ENCODE measurements around the gene MGARP.

MGARP gene

DNA sequence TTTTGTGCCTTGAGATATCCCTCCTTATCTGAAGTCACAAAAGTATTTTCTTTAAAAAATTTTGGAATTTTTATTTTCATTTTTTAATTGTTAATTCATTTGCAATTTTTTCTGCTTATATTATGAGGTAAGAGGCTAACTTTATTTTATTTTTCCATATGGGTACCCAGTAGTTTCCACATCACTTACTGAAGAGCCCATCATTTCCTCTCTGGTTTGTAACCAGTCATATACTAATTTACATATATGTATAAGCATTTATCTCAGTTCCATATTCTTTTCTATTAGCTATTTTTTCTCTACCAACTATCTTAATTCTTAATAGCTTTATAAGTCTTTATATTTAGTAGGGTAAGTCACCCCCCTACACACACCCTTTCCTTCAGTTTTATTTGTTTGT lies 27.0 kb downstream of the MGARP start:
- H3K4me3 ChIP-seq (ENCODE audit: insufficient read depth in 1 of 2, low read depth in 1 of 2, low read length in 2 of 2) = no peak overlapping the region
- H3K9me3 ChIP-seq (ENCODE audit: control insufficient read depth, low read length) = no peaks in the 10 kb centered on the region
- H4K91ac ChIP-seq (ENCODE audit: low read length) = no peak overlapping the region
- no peak overlapping the region for H3K27ac ChIP-seq (ENCODE audit: low read length, poor library complexity, severe bottlenecking)
- H2BK12ac ChIP-seq (ENCODE audit: low read length in 2 of 2) = no peak overlapping the region
- no peak for DNase-seq
- H3K4ac ChIP-seq (ENCODE audit: low read depth in 1 of 2, low read length in 2 of 2) = no peak overlapping the region
- H3K18ac ChIP-seq (ENCODE audit: low read depth in 1 of 2, low read length in 2 of 2) = no peak overlapping the region
- H2BK15ac ChIP-seq (ENCODE audit: low read depth, poor library complexity, severe bottlenecking) = no peak overlapping the region
- no peaks in the 10 kb centered on the region for H3K36me3 ChIP-seq (ENCODE audit: control insufficient read depth in 1 of 2, insufficient read depth in 2 of 2, low read depth in 1 of 2, low read length in 2 of 2)
- H3K4me1 ChIP-seq (ENCODE audit: control insufficient read depth, insufficient read depth, low read depth, low read length) = peaks cover 2% of the 10 kb centered on the region
- H3K79me1 ChIP-seq (replicated peaks; ENCODE audit: low read length, poor library complexity, severe bottlenecking) = no peaks in the 10 kb centered on the region
- no peak overlapping the region for H2BK5ac ChIP-seq (ENCODE audit: low read depth, low read length, poor library complexity, severe bottlenecking)
- H2AK5ac ChIP-seq (ENCODE audit: low read length, severe bottlenecking) = no peak overlapping the region
- no peak overlapping the region for H2AFZ ChIP-seq (ENCODE audit: low read depth, low read length)
- H3K23ac ChIP-seq (ENCODE audit: low read length in 2 of 2) = no peak overlapping the region
- no peak overlapping the region for H3K14ac ChIP-seq (ENCODE audit: low read length in 2 of 2)
- H3K27me3 ChIP-seq (ENCODE audit: control insufficient read depth in 1 of 2, insufficient read depth in 1 of 2, low read length in 2 of 2) = no peaks in the 10 kb centered on the region
- H3K9ac ChIP-seq (ENCODE audit: low read length) = no peak overlapping the region
- H2BK120ac ChIP-seq (ENCODE audit: low read depth, low read length) = no peak overlapping the region
- no peak overlapping the region for H3K4me2 ChIP-seq (ENCODE audit: low read length, poor library complexity, severe bottlenecking)
- H4K8ac ChIP-seq (ENCODE audit: low read length) = no peak overlapping the region

DNA sequence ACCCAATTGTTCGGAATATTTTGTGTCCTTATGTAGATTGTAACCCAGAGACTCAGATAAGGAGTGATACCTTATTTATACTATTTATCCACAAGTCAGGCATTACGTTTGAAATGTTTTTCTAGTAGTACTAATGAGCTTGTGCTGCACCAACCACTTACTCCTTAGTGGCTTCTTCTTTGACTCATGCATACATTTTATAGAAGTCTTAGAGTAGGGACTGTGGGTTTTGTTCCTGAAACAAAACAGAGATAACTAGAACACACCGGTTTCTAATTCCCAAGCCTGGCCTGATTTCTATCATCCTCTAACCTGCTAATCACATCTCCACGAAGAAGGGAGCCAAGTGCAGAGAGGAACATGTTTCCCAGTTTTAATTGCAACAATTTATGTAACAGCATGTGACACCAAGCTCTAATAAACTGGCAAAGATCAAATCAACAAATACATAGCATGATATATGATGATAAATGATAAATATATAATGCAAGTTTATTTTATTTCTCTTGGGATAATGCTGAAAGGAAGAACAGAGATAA lies 32.3 kb downstream of the MGARP start:
- H4K8ac ChIP-seq (ENCODE audit: low read length) = no peak overlapping the region
- no peak overlapping the region for H3K4me2 ChIP-seq (ENCODE audit: low read length, poor library complexity, severe bottlenecking)
- no peak overlapping the region for H2AFZ ChIP-seq (ENCODE audit: low read depth, low read length)
- H3K4ac ChIP-seq (ENCODE audit: low read depth in 1 of 2, low read length in 2 of 2) = no peak overlapping the region
- no peak overlapping the region for H3K23ac ChIP-seq (ENCODE audit: low read length in 2 of 2)
- H3K27me3 ChIP-seq (ENCODE audit: control insufficient read depth in 1 of 2, insufficient read depth in 1 of 2, low read length in 2 of 2) = no peaks in the 10 kb centered on the region
- peak; percentile 26 for DNase-seq
- H3K14ac ChIP-seq (ENCODE audit: low read length in 2 of 2) = no peak overlapping the region
- no peak overlapping the region for H3K18ac ChIP-seq (ENCODE audit: low read depth in 1 of 2, low read length in 2 of 2)
- H4K91ac ChIP-seq (ENCODE audit: low read length) = no peak overlapping the region
- H2BK15ac ChIP-seq (ENCODE audit: low read depth, poor library complexity, severe bottlenecking) = no peak overlapping the region
- WGBS = 81% methylated on average over 2 of the region's 4 CpGs
- no peak overlapping the region for H3K4me3 ChIP-seq (ENCODE audit: insufficient read depth in 1 of 2, low read depth in 1 of 2, low read length in 2 of 2)
- no peak overlapping the region for H3K9ac ChIP-seq (ENCODE audit: low read length)
- H3K9me3 ChIP-seq (ENCODE audit: control insufficient read depth, low read length) = no peaks in the 10 kb centered on the region
- H3K36me3 ChIP-seq (ENCODE audit: control insufficient read depth in 1 of 2, insufficient read depth in 2 of 2, low read depth in 1 of 2, low read length in 2 of 2) = no peaks in the 10 kb centered on the region
- no peak overlapping the region for H3K27ac ChIP-seq (ENCODE audit: low read length, poor library complexity, severe bottlenecking)
- H3K79me1 ChIP-seq (replicated peaks; ENCODE audit: low read length, poor library complexity, severe bottlenecking) = no peaks in the 10 kb centered on the region
- no peak overlapping the region for H2BK5ac ChIP-seq (ENCODE audit: low read depth, low read length, poor library complexity, severe bottlenecking)
- no peak overlapping the region for H2BK120ac ChIP-seq (ENCODE audit: low read depth, low read length)
- no peak overlapping the region for H2AK5ac ChIP-seq (ENCODE audit: low read length, severe bottlenecking)
- H3K4me1 ChIP-seq (ENCODE audit: control insufficient read depth, insufficient read depth, low read depth, low read length) = peaks cover 11% of the 10 kb centered on the region
- no peak overlapping the region for H2BK12ac ChIP-seq (ENCODE audit: low read length in 2 of 2)

DNA sequence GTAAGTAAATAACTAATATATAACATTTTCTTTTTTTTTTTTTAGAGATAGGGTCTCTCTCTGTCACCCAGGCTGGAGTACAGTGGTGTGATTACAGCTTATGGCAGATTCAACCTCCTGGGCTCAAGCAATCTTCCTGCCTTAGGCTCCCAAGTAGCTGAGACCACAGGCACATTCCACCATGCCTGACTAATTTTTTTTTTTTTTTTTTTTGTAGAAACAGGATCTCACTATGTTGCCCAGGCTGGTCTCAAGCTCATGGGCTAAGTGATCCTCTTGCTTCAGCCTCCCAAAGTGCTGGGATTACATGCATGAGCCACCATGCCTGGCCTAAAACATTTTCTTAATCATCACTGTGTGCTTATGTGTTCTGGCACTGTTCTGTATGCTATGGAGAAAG lies 32.8 kb downstream of the MGARP start:
- Histone ChIP-seq H3K27me3 (ENCODE audit: control insufficient read depth in 1 of 2, insufficient read depth in 1 of 2, low read length in 2 of 2) (no peaks in the 10 kb centered on the region), H2BK15ac (ENCODE audit: low read depth, poor library complexity, severe bottlenecking) (no peak overlapping the region), H3K4ac (ENCODE audit: low read depth in 1 of 2, low read length in 2 of 2) (no peak overlapping the region), H4K91ac (ENCODE audit: low read length) (no peak overlapping the region), H3K36me3 (ENCODE audit: control insufficient read depth in 1 of 2, insufficient read depth in 2 of 2, low read depth in 1 of 2, low read length in 2 of 2) (no peaks in the 10 kb centered on the region), H2BK120ac (ENCODE audit: low read depth, low read length) (no peak overlapping the region), H3K27ac (ENCODE audit: low read length, poor library complexity, severe bottlenecking) (no peak overlapping the region), H3K79me1 (replicated peaks; ENCODE audit: low read length, poor library complexity, severe bottlenecking) (no peaks in the 10 kb centered on the region), H2AK5ac (ENCODE audit: low read length, severe bottlenecking) (no peak overlapping the region), H4K8ac (ENCODE audit: low read length) (no peak overlapping the region), H3K4me2 (ENCODE audit: low read length, poor library complexity, severe bottlenecking) (no peak overlapping the region), H2BK5ac (ENCODE audit: low read depth, low read length, poor library complexity, severe bottlenecking) (no peak overlapping the region), H3K9ac (ENCODE audit: low read length) (no peak overlapping the region), H3K18ac (ENCODE audit: low read depth in 1 of 2, low read length in 2 of 2) (no peak overlapping the region), H3K4me3 (ENCODE audit: insufficient read depth in 1 of 2, low read depth in 1 of 2, low read length in 2 of 2) (no peak overlapping the region), H3K9me3 (ENCODE audit: control insufficient read depth, low read length) (no peaks in the 10 kb centered on the region), H2BK12ac (ENCODE audit: low read length in 2 of 2) (no peak overlapping the region), H2AFZ (ENCODE audit: low read depth, low read length) (no peak overlapping the region), H3K14ac (ENCODE audit: low read length in 2 of 2) (no peak overlapping the region), H3K23ac (ENCODE audit: low read length in 2 of 2) (no peak overlapping the region), H3K4me1 (ENCODE audit: control insufficient read depth, insufficient read depth, low read depth, low read length) (peaks cover 13% of the 10 kb centered on the region)
- peak; percentile 47 for DNase-seq

DNA sequence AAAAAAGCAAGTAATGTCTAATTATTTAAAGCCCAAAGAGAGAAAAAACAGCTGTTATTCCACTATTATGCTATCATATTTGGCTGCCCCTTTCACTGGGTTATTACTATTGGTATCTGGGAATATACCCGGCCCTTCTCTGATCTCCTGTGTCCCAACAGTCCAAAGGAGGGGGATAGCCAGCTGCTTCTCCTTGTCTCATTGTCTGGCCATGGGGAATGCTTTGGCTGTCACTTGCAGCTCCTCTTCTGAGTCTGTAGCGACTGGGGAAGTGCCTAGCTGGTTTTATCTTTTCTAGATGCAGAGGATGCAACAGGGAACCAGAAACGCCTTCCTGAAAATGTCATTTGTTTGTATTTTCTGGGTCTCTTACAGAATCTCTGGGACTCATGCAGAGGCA lies 33.9 kb downstream of the MGARP start:
- Histone ChIP-seq H3K36me3 (ENCODE audit: control insufficient read depth in 1 of 2, insufficient read depth in 2 of 2, low read depth in 1 of 2, low read length in 2 of 2) (no peaks in the 10 kb centered on the region), H3K4me1 (ENCODE audit: control insufficient read depth, insufficient read depth, low read depth, low read length) (peaks cover 18% of the 10 kb centered on the region), H3K23ac (ENCODE audit: low read length in 2 of 2) (no peak overlapping the region), H2BK5ac (ENCODE audit: low read depth, low read length, poor library complexity, severe bottlenecking) (peak overlapping the region; percentile 51), H2BK12ac (ENCODE audit: low read length in 2 of 2) (no peak overlapping the region), H4K8ac (ENCODE audit: low read length) (no peak overlapping the region), H3K4me2 (ENCODE audit: low read length, poor library complexity, severe bottlenecking) (no peak overlapping the region), H2AK5ac (ENCODE audit: low read length, severe bottlenecking) (peak overlapping the region; percentile 100), H2BK15ac (ENCODE audit: low read depth, poor library complexity, severe bottlenecking) (no peak overlapping the region), H2AFZ (ENCODE audit: low read depth, low read length) (no peak overlapping the region), H3K9me3 (ENCODE audit: control insufficient read depth, low read length) (no peaks in the 10 kb centered on the region), H3K18ac (ENCODE audit: low read depth in 1 of 2, low read length in 2 of 2) (no peak overlapping the region), H3K4ac (ENCODE audit: low read depth in 1 of 2, low read length in 2 of 2) (no peak overlapping the region), H3K27ac (ENCODE audit: low read length, poor library complexity, severe bottlenecking) (peak overlapping the region; percentile 82), H3K79me1 (replicated peaks; ENCODE audit: low read length, poor library complexity, severe bottlenecking) (no peaks in the 10 kb centered on the region), H3K27me3 (ENCODE audit: control insufficient read depth in 1 of 2, insufficient read depth in 1 of 2, low read length in 2 of 2) (no peaks in the 10 kb centered on the region), H3K9ac (ENCODE audit: low read length) (no peak overlapping the region), H3K4me3 (ENCODE audit: insufficient read depth in 1 of 2, low read depth in 1 of 2, low read length in 2 of 2) (no peak overlapping the region), H3K14ac (ENCODE audit: low read length in 2 of 2) (no peak overlapping the region), H4K91ac (ENCODE audit: low read length) (no peak overlapping the region), H2BK120ac (ENCODE audit: low read depth, low read length) (no peak overlapping the region)
- DNase-seq = no peak
- WGBS = 88% methylated on average over 3 of the region's 3 CpGs

All from mesenchymal stem cell (in vitro differentiated cells and primary cell).